Neural progenitor cell (in vitro differentiated cells): ENCODE data around the gene ARID5B.

Source experiments
- CTCF ChIP-seq: fragments of 200-600 bp; sonication (generic); IDR thresholded peaks from 2 replicates; pipeline ENCODE4 v1.5.1; 2017; ENCODE audit warnings: antibody characterized with exemption, mild to moderate bottlenecking
- EZH2 ChIP-seq: fragments of 200-600 bp; sonication (generic); IDR thresholded peaks from 2 replicates; pipeline ENCODE4 v1.6.1; 2017; ENCODE audit warnings: antibody characterized with exemption, mild to moderate bottlenecking, moderate library complexity
- EZH2phosphoT487 ChIP-seq: fragments of 200-600 bp; sonication (generic); IDR thresholded peaks from 2 replicates; pipeline ENCODE4 v1.6.1; 2017; ENCODE audit warnings: antibody characterized with exemption

DNA sequence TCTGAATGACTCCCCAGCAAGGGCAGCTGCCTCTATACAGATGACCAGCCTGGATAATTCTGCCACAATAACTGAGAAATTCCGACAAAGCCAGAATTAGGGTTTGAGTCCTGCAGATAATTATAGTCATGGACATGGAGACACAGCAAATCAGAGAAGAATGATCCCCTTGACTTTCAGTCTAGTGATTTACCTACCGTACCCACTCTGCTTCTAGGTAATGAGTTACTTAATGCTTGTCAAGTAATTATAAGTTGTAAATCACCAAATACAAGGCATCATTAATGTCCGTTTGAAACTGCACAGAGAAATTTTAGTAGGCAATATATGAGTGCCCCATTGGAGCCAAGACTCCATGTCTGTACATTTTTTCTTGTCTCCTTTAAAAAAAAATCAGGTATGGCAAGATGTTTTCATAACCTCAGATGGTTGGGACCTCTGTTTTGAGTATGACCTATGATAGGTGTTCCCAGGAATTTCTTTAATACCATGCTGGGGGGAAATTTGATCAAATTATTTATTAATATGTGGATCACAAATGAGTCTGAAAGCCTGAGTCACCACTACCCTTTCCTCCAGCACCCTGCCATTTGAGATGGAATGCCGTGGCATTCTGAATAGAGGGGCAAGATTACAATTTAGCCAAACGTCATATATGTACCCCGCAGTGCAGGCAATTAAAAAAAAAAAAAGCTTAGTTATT is 5.5 kb upstream of the ARID5B start:
- TF ChIP-seq CTCF (no peak), EZH2 (no peak), EZH2phosphoT487 (no peak)
